Vagina (tissue), 2 donors: ENCODE data around the gene SERPINF2. TPM values are rescaled to one million over a fixed set of nuclear protein-coding genes. Genes with fewer than 3 reads are reported as not detected.
A peak's percentile ranks its signal among the peaks of the same experiment; 100 is the strongest.

Experiments
- DNase-seq, 2 donors: peaks; one replicate each; pipeline ENCODE4 v3.0.0-alpha.2; 2017; ENCODE audit errors: extremely low spot score in 2 of 2
- H3K27ac ChIP-seq: fragments of 200-600 bp; sonication (generic); one replicate; pipeline ENCODE4 v1.5.1; 2019
- H3K27me3 ChIP-seq: fragments of 200-600 bp; sonication (generic); one replicate; pipeline ENCODE4 v1.5.1; 2019
- H3K36me3 ChIP-seq, 2 donors: fragments of 200-600 bp; sonication (generic); one replicate each; pipeline ENCODE4 v1.5.1; 2017 to 2019
- H3K4me1 ChIP-seq: fragments of 200-600 bp; sonication (generic); one replicate; pipeline ENCODE4 v1.5.1; 2019
- H3K4me3 ChIP-seq, 2 donors: fragments of 200-600 bp; sonication (generic); 1 replicate in 1 of 2; 2 replicates in 1 of 2; pipeline ENCODE4 v1.5.1; 2016 to 2019
- H3K9me3 ChIP-seq: fragments of 200-600 bp; sonication (generic); one replicate; pipeline ENCODE4 v1.5.1; 2019
- POLR2A ChIP-seq, 2 donors: fragments of 450-650 bp; IDR thresholded peaks; one replicate each; pipeline ENCODE4 v1.6.1; 2017; ENCODE audit warnings: antibody characterized with exemption in 2 of 2, mild to moderate bottlenecking in 2 of 2, moderate library complexity in 2 of 2
- POLR2AphosphoS5 ChIP-seq, 2 donors: sonication (generic); formaldehyde crosslinking; IDR thresholded peaks; one replicate each; pipeline ENCODE4 v1.9.0; 2017; ENCODE audit warnings: antibody characterized with exemption in 2 of 2, mild to moderate bottlenecking in 2 of 2, low read depth in 1 of 2; ENCODE audit not compliant: insufficient read depth in 1 of 2
- intact Hi-C: fragments of 100-400 bp; cut with DNase I; formaldehyde crosslinking; loops from one replicate; pipeline ENCODE4 v1.15.1; 2023
- total RNA-seq: library from RNA; depleted of rRNA; stranded (reverse); fragments of >200 nt; gene quantifications from one replicate; pipeline ENCODE4 v1.2.3, GENCODE V29; 2016
- TF ChIP-seq, protein P1 (sequence below), 3 experiments: fragments of 450-650 bp in 2 of 3; fragments of 200-600 bp in 1 of 3; sonication (generic) in 1 of 3; IDR thresholded peaks; one replicate each; pipeline ENCODE4 v1.5.1; 2017 to 2019; ENCODE audit warnings: antibody characterized with exemption in 3 of 3, mild to moderate bottlenecking in 2 of 3, moderate library complexity in 2 of 3

The SERPINF2 gene
- total RNA-seq, 1 donor from 2014 or later = 23.8 TPM

DNA sequence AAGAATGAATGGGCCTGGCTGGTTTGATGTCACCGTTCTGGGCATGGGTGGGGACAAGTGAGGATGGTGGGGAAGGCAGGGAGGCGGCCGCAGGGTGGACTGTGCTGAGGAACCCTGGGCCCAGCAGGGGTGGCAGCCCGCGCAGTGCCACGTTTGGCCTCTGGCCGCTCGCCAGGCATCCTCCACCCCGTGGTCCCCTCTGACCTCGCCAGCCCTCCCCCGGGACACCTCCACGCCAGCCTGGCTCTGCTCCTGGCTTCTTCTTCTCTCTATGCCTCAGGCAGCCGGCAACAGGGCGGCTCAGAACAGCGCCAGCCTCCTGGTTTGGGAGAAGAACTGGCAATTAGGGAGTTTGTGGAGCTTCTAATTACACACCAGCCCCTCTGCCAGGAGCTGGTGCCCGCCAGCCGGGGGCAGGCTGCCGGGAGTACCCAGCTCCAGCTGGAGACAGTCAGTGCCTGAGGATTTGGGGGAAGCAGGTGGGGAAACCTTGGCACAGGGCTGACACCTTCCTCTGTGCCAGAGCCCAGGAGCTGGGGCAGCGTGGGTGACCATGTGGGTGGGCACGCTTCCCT, 12.7 kb downstream of the SERPINF2 start:
- Histone ChIP-seq H3K27ac (no peak overlapping the region), H3K4me3 (no peak overlapping the region)
- intact Hi-C loops = no loop called here

DNA sequence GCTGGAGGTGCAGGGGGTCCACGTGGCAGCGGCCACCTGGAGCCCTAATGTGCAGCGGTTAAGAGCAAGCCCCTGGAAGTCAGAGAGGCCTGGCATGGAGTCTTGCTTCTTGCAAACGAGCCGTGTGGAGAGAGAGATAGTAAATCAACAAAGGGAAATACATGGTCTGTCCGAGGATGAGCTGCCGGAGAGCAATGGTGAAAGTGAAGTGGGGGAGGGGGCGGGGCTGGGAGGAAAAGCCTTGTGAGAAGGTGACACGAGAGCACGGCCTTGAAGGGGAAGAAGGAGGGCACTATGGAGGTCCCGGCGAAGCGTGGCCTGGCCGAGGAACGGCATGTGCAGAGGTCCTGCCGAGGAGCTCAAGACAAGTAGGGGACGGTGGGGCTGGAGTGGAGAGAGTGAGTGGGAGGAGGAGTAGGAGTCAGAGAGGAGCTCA, 13.2 kb downstream of the SERPINF2 start:
- Histone ChIP-seq H3K27me3 (no peaks in the 10 kb centered on the region), H3K4me3 (no peak overlapping the region), H3K36me3 (no peaks in the 10 kb centered on the region), H3K27ac (no peak overlapping the region), H3K4me1 (peaks cover 33% of the 10 kb centered on the region), H3K9me3 (no peaks in the 10 kb centered on the region)
- TF ChIP-seq POLR2A (IDR thresholded peaks at IDR 0.05) (no peak), POLR2AphosphoS5 (IDR thresholded peaks at IDR 0.05; ENCODE audit: insufficient read depth in 1 of 2, low read depth in 1 of 2) (no peak)
- TF ChIP-seq, protein P1, sequence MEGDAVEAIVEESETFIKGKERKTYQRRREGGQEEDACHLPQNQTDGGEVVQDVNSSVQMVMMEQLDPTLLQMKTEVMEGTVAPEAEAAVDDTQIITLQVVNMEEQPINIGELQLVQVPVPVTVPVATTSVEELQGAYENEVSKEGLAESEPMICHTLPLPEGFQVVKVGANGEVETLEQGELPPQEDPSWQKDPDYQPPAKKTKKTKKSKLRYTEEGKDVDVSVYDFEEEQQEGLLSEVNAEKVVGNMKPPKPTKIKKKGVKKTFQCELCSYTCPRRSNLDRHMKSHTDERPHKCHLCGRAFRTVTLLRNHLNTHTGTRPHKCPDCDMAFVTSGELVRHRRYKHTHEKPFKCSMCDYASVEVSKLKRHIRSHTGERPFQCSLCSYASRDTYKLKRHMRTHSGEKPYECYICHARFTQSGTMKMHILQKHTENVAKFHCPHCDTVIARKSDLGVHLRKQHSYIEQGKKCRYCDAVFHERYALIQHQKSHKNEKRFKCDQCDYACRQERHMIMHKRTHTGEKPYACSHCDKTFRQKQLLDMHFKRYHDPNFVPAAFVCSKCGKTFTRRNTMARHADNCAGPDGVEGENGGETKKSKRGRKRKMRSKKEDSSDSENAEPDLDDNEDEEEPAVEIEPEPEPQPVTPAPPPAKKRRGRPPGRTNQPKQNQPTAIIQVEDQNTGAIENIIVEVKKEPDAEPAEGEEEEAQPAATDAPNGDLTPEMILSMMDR (IDR thresholded peaks at IDR 0.05) = no peak
- DNase-seq = no peak
- intact Hi-C loops = no loop called here

More for the DNA sequence above, 12.7 kb downstream of the SERPINF2 start:
- H3K27me3 ChIP-seq = no peaks in the 10 kb centered on the region
- H3K36me3 ChIP-seq = no peaks in the 10 kb centered on the region
- peaks cover 33% of the 10 kb centered on the region for H3K4me1 ChIP-seq
- no peak for DNase-seq
- TF ChIP-seq, protein P1 (IDR thresholded peaks at IDR 0.05) = no peak
- TF ChIP-seq POLR2A (IDR thresholded peaks at IDR 0.05) (no peak), POLR2AphosphoS5 (IDR thresholded peaks at IDR 0.05; ENCODE audit: insufficient read depth in 1 of 2, low read depth in 1 of 2) (no peak)
- H3K9me3 ChIP-seq = no peaks in the 10 kb centered on the region

DNA sequence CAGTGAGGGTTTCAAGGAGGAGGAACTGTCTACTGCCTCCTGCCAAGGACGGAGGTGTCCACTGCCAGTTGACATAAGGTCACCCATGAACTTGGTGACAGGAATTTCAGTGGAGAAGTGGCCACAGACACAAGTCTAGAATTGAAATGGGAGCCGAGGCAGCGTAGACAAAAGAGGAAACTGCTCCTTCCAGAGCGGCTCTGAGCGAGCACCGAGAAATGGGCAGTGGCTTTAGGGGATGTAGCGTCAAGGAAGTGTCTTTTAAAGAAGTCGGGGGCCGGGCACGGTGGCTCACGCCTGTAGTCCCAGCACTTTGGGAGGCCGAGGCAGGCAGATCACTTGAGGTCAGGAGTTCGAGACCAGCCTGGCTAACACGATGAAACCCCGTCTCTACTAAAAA, 16.1 kb downstream of the SERPINF2 start:
- peaks cover 40% of the 10 kb centered on the region for H3K4me1 ChIP-seq
- H3K27me3 ChIP-seq = no peaks in the 10 kb centered on the region
- no peaks in the 10 kb centered on the region for H3K36me3 ChIP-seq
- no peak for DNase-seq
- peak overlapping the region; percentile 35 for H3K27ac ChIP-seq
- TF ChIP-seq, protein P1 (IDR thresholded peaks at IDR 0.05) = no peak
- TF ChIP-seq POLR2AphosphoS5 (IDR thresholded peaks at IDR 0.05; ENCODE audit: insufficient read depth in 1 of 2, low read depth in 1 of 2) = no peak
- TF ChIP-seq POLR2A (IDR thresholded peaks at IDR 0.05) = no peak
- H3K4me3 ChIP-seq = no peak overlapping the region
- intact Hi-C loops = no loop called here
- H3K9me3 ChIP-seq = no peaks in the 10 kb centered on the region

DNA sequence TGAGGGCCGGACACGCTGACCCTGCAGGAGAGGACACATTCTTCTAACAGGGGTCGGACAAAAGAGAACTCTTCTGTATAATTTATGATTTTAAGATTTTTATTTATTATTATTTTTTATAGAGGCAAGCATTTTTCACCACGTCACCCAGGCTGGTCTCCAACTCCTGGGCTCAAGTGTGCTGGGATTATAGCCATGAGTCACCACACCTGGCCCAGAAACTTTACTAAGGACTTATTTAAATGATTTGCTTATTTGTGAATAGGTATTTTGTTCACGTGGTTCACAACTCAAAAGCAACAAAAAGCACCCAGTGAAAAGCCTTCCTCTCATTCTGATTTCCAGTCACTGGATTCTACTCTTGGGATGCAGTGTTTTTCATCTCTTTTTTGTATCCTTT, 16.9 kb downstream of the SERPINF2 start:
- peaks cover 43% of the 10 kb centered on the region for H3K4me1 ChIP-seq
- peak overlapping the region; percentile 35 for H3K27ac ChIP-seq

More for the DNA sequence above, 16.9 kb downstream of the SERPINF2 start:
- Histone ChIP-seq H3K4me3 (no peak overlapping the region), H3K9me3 (no peaks in the 10 kb centered on the region), H3K27me3 (no peaks in the 10 kb centered on the region), H3K36me3 (no peaks in the 10 kb centered on the region)
- intact Hi-C loops = no loop called here
- TF ChIP-seq POLR2AphosphoS5 (IDR thresholded peaks at IDR 0.05; ENCODE audit: insufficient read depth in 1 of 2, low read depth in 1 of 2) (peak in 1 of 2 donors; percentile 63), POLR2A (IDR thresholded peaks at IDR 0.05) (no peak)
- TF ChIP-seq, protein P1 (IDR thresholded peaks at IDR 0.05) = no peak
- DNase-seq = no peak
